ENCODE results near the gene PRKD1. TPM values are rescaled to one million over a fixed set of nuclear protein-coding genes. Genes with fewer than 3 reads are reported as not detected.

The PRKD1 gene
- 2.7 and 2.8 TPM in 2 replicates for total RNA-seq (2021)
- long read RNA-seq, partial matches to known transcripts = 2 of 2 reads
- long read RNA-seq, other reads (novel, unspliced or antisense) = 0 of 2 reads

GRCh38 chr14:29927376-29928116 is at the start of gene PRKD1:
PRKD1 (minus strand) TSS chr14:29927847.
- Histone ChIP-seq H2BK15ac (ENCODE audit: low read depth, low read length) (no peak within 1 kb of the TSS), H3K4ac (ENCODE audit: low read depth, low read length) (no peak within 1 kb of the TSS), H4K20me1 (ENCODE audit: control insufficient read depth, insufficient read depth, insufficient read length) (no peaks in the 10 kb centered on the region), H2BK5ac (ENCODE audit: insufficient read length, low read length) (no peak within 1 kb of the TSS), H2BK20ac (ENCODE audit: low read depth, low read length, poor library complexity, severe bottlenecking) (no peak within 1 kb of the TSS), H3K79me2 (ENCODE audit: insufficient read depth, low read length) (no peaks in the 10 kb centered on the region), H3T11ph (ENCODE audit: low read length) (no peak within 1 kb of the TSS), H2AK5ac (ENCODE audit: insufficient read length, low read length) (no peak within 1 kb of the TSS), H3K14ac (ENCODE audit: insufficient read depth, low read length) (0 out of 2 replicates have a peak within 1 kb of the TSS, but pooled peaks have one; percentile 16), H3K9me3 (ENCODE audit: control insufficient read depth, low read depth, low read length) (no peaks in the 10 kb centered on the region), H3K79me1 (ENCODE audit: insufficient read depth, low read depth, low read length, poor library complexity, severe bottlenecking) (no peaks in the 10 kb centered on the region), H3K27me3 (ENCODE audit: insufficient read depth, low read length) (peaks cover 2% of the 10 kb centered on the region; the same call in 1 of the 2 replicates), H3K23ac (ENCODE audit: insufficient read length, low read depth, low read length) (no peak within 1 kb of the TSS), H3K18ac (ENCODE audit: insufficient read length, low read depth, low read length) (no peak within 1 kb of the TSS), H3K4me2 (ENCODE audit: insufficient read depth, insufficient read length, low read length) (peak within 1 kb of the TSS; percentile 66), H3K23me2 (ENCODE audit: insufficient read length, low read depth, low read length, poor library complexity, severe bottlenecking) (peaks cover 15% of the 10 kb centered on the region), H3K9ac (ENCODE audit: extremely low read depth, insufficient read length, low read length) (no peak within 1 kb of the TSS), H2BK120ac (ENCODE audit: low read depth, low read length, poor library complexity, severe bottlenecking) (no peak within 1 kb of the TSS), H3K56ac (ENCODE audit: insufficient read length, low read depth, low read length) (no peak within 1 kb of the TSS), H4K8ac (replicated peaks; ENCODE audit: insufficient read length, low read depth, low read length) (no peak within 1 kb of the TSS), H4K91ac (ENCODE audit: insufficient read length, low read depth, low read length) (no peak within 1 kb of the TSS), H2BK12ac (ENCODE audit: insufficient read length, low read depth, low read length) (no peak within 1 kb of the TSS), H3K27ac (ENCODE audit: insufficient read length, low read depth, low read length) (no peak within 1 kb of the TSS), H4K5ac (ENCODE audit: insufficient read length, low read depth, low read length) (no peak within 1 kb of the TSS), H3K4me1 (ENCODE audit: insufficient read depth, low read length) (peaks cover 4% of the 10 kb centered on the region; the same call in 1 of the 2 replicates), H2AFZ (ENCODE audit: low read length) (no peak within 1 kb of the TSS)
- no CpG with 5 or more reads among the region's 91 CpGs for WGBS (ENCODE audit: extremely low coverage, insufficient read length, low lambda C conversion rate)
- Mint-ChIP-seq H3K36me3 (ENCODE audit: insufficient read depth in 1 of 3, low read depth in 3 of 3) (no peaks in the 10 kb centered on the region), H3K27me3 (ENCODE audit: low read depth) (peaks cover 70% of the 10 kb centered on the region), H3K9me3 (no peaks in the 10 kb centered on the region), H3K4me1 (peaks cover 21 to 27% of the 10 kb centered on the region in 2 experiments), H3K27ac (peak within 1 kb of the TSS in 1 of 3 experiments; percentile 31; a peak in 1 of 7 replicates), H3K4me3 (peak within 1 kb of the TSS; percentile 84 to 93)
- DNase-seq = peak; percentile 65
- TF ChIP-seq, protein P1, sequence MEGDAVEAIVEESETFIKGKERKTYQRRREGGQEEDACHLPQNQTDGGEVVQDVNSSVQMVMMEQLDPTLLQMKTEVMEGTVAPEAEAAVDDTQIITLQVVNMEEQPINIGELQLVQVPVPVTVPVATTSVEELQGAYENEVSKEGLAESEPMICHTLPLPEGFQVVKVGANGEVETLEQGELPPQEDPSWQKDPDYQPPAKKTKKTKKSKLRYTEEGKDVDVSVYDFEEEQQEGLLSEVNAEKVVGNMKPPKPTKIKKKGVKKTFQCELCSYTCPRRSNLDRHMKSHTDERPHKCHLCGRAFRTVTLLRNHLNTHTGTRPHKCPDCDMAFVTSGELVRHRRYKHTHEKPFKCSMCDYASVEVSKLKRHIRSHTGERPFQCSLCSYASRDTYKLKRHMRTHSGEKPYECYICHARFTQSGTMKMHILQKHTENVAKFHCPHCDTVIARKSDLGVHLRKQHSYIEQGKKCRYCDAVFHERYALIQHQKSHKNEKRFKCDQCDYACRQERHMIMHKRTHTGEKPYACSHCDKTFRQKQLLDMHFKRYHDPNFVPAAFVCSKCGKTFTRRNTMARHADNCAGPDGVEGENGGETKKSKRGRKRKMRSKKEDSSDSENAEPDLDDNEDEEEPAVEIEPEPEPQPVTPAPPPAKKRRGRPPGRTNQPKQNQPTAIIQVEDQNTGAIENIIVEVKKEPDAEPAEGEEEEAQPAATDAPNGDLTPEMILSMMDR (conservative IDR thresholded peaks at IDR 0.05) = peak; percentile 18; the same call in 1 of the 3 replicates
